Stimulated activated CD4-positive, alpha-beta T cell treated with anti-CD3 and anti-CD28 coated beads, Interleukin-1b, Interleukin-23, amount 100 ng/mL, for 1 hour (primary cell): Measurements from ENCODE around the gene CDKN1C.

ENCODE experiments used
- DNase-seq, 2 donors: peaks; one replicate each; pipeline ENCODE4 v3.0.0-alpha.2; 2020; ENCODE audit warnings: low read depth in 2 of 2

CDKN1C gene

GRCh38 chr11:2890466-2891294, 5.1 kb upstream of the CDKN1C start:
- DNase-seq = no peak

GRCh38 chr11:2889362-2890273, 4.0 kb upstream of the CDKN1C start:
- DNase-seq = no peak

- peak; percentile 71 to 78 for DNase-seq
Observed at GRCh38 chr11:2888266-2888968, 2.8 kb upstream of the CDKN1C start.

GRCh38 chr11:2887515-2888195, 2.1 kb upstream of the CDKN1C start:
- no peak for DNase-seq

GRCh38 chr11:2886936-2887335, 1.4 kb upstream of the CDKN1C start:
- DNase-seq = no peak

- DNase-seq = no peak
Observed at GRCh38 chr11:2886191-2886894, 768 bp upstream of the CDKN1C start.

- DNase-seq = no peak
Observed at GRCh38 chr11:2885017-2885677, 428 bp downstream of the CDKN1C start.

GRCh38 chr11:2883979-2884815, 1.4 kb downstream of the CDKN1C start:
- no peak for DNase-seq

- DNase-seq = no peak
Observed at GRCh38 chr11:2883640-2883978, 2.0 kb downstream of the CDKN1C start.

- DNase-seq = no peak
Observed at GRCh38 chr11:2882396-2883110, 3.0 kb downstream of the CDKN1C start.

- no peak for DNase-seq
Observed at GRCh38 chr11:2881981-2882375, 3.6 kb downstream of the CDKN1C start.

GRCh38 chr11:2881076-2881980, 4.2 kb downstream of the CDKN1C start:
- no peak for DNase-seq

- no peak for DNase-seq
Observed at GRCh38 chr11:2880646-2881045, 4.9 kb downstream of the CDKN1C start.

GRCh38 chr11:2878782-2879181, 6.8 kb downstream of the CDKN1C start:
- no peak for DNase-seq

- DNase-seq = no peak
Observed at GRCh38 chr11:2877474-2877873, 8.1 kb downstream of the CDKN1C start.

- DNase-seq = no peak
Observed at GRCh38 chr11:2874963-2875362, 10.6 kb downstream of the CDKN1C start.

GRCh38 chr11:2870969-2871680, 14.4 kb downstream of the CDKN1C start:
- DNase-seq = no peak
